GM18508 (cell line): ENCODE results near the gene ARFGAP3.
"Not testable (repeated sequence)": the region's sequence is repeated elsewhere in the genome, so short reads cannot be mapped to it uniquely, and the experiment has no call there.

Experiments used
- ATAC-seq: cut with Tn5 transposase; IDR thresholded peaks from one replicate; pipeline ENCODE4 v1.9.1; 2021; ENCODE audit warnings: moderate number of reproducible peaks; ENCODE audit not compliant: insufficient read depth, unreplicated experiment

ARFGAP3 gene

DNA sequence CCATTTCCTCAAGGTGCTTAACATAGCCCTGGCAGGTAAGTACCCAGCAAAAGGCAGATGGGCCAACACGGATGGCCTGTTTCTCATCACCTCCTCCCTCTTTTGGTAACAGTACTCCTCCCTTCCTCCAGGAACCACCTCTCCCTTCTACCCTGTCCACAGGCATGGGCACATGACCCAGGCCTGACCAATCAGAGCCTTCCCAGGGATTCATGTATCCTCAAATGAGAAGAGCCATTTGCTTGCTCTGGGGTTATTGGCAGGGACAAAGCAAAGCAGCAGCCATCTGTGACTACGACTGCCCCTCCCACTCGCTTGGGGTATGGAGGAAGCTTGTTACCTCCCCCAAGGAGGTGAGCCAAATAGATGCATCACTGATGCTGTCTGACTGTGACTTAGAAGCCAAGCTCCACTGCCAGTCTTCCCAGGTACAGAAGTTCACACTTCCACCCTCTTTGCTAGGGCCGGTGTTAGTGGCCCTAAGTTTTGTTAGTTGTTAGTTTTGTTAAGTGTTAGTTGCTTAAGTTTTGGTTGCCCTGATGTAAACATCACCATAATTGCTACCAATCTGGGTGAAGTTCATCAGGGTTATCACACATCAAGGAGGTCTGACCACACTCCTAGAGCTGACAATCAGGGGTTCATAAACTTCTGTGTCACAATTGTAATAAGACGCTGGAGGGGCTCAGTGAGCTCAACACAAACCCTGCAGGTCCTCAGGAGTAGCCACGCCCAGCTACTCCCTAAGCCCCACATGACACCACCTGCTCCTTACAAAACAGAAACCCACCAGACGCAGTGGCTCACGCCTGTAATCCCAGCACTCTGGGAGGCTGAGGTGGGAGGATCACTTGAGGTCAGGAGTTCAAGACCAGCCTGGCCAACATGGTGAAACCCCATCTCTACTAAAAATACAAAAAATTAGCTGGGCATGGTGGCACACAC lies 57.3 kb downstream of the ARFGAP3 start:
- no peak for ATAC-seq

DNA sequence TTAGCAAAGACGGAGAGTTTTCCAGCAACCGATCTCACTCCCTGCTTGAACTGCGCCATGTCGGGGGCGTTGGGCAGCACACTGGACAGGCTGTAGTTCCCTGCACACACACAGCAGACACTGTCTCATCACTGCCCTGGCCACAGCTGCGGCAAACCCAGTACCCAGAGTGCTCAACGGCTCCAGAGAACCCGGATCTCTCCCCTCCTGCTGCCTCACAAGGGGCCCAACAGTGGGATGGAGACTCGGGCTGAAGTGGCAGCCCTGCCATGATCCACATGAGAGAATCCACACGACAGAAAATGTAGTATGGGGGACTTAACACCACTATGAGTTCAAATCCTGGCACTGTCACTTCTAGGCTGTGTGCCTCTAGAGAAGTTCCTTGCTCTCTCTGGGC lies 58.0 kb downstream of the ARFGAP3 start:
- no peak for ATAC-seq

GRCh38 chr22:42797011-42797410 lies 60.1 kb downstream of the ARFGAP3 start:
- ATAC-seq: no peak

- ATAC-seq: no peak
Observed at GRCh38 chr22:42796081-42796480, 61.0 kb downstream of the ARFGAP3 start.

DNA sequence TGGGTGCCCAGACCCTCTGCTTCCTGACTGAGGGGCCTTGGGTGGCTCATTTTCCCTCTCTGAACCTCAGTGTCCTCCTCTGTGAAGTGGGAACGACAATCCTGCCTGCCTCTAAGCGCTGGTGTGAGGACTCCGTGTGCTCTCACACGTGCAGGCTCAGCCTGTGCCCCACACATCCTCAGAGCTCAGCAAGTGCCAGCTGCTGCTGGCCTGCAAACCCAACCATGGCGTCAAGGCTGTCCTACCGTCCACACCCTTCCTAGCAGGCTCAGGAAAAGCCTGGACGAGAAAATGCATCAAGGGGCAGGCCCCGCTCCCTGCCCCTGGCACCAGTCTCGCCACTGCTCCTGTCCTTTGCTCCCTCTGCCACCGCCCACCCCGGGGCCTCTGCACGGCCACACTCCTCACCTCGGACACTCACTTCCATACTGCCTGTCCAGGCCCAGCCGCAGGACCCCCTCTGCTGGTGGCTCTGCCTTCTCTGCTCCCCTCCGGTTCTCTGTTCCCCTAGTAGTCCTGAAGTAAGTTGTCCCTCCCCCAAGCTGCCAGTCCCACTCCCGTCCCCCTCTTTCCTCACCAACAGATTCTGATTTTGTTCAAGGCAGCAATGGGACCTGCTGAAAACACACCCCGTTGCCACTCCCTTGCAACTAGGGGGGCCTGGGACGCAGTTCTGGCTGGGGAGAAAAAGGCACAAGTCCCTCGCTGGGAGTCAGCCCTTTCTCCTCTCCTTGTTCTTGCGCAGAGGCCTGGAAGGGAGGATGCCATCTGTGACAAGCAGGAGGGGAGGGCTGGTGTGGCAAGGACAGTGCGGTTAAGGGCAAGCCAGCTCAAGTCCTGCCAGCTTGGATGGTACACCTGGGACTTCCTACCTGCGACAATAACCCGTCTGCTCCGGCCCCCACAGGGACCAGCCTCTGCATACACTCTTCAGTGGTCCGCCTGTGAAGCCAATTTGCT lies 62.2 kb downstream of the ARFGAP3 start:
- no peak for ATAC-seq

- ATAC-seq: no peak
Observed at GRCh38 chr22:42793848-42794405, 63.1 kb downstream of the ARFGAP3 start.

DNA sequence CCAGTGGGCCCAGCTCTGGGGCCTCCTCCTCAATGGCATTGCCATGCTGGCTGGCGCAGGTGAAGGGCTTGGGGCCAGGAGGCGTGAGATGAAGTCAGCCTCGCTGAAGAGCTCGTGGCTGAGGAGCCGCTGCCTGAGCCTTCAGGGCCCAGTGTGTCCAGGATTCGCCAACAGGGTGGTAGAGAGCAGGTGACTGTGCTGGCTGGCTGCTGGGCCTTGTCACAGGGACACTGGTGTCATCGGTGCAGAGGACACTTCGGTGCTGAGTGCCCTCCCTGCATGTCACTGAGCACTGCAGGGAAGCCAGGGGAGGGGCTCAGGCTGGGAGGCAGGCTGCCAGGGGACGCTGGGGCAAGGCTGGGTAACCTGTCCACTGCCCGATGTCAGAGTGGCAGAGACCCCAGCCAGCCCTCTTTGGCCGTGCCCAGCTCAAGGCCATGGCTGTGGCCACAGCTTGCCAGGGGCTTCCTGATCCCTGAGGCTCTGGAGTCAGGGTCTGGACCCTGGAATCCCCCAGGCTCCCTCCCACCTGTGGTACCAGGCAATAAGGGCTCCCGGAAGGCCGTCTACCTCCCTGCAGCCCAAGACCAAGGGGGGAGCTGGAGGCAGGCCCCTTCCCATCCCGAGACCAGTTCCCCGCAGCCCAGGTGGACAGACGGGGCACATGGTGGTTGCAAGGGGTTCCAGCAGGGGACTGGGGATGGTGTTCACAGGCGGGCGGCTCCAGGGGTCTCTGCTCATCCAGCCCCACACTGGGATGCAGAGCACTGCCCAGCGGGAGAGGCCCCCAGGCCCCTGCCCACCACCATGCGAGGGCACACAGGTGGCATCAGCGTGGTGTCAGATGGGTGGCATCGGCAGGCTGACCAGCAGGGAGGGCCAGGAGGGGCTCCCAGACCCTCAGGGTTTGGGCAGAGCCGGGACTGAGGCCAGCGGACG lies 63.9 kb downstream of the ARFGAP3 start:
- no peak for ATAC-seq

DNA sequence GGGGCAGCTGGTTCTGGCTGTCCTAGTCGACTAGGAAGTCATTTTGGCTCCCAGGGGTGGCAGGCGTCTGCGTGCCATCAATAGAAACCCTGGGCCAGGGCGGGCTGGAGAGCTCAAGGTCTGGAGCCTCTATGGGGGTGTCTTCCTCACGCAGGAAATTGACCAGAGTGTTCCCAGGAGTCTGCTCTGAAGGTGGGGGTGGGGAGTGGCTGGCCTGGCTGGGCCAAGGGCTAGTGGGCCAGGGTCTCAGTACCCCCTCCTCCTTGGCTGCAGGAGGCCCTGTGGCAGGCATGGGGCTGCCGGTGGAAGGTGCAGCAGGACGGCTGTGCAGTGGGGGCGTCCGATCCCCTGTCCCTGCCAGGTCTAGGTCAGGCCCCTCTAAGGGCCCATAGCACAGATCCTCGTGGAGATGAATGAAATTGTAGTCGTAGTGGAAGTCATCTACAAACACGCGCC lies 64.6 kb downstream of the ARFGAP3 start:
- ATAC-seq: no peak

- ATAC-seq: no peak
Observed at GRCh38 chr22:42791721-42792452, 65.2 kb downstream of the ARFGAP3 start.

GRCh38 chr22:42788466-42788865 lies 68.6 kb downstream of the ARFGAP3 start:
- ATAC-seq: no peak

- no peak for ATAC-seq
Observed at GRCh38 chr22:42788021-42788420, 69.1 kb downstream of the ARFGAP3 start.

GRCh38 chr22:42787357-42787736 lies 69.7 kb downstream of the ARFGAP3 start:
- ATAC-seq: no peak

GRCh38 chr22:42786606-42787356 lies 70.3 kb downstream of the ARFGAP3 start:
- ATAC-seq: no peak

GRCh38 chr22:42785706-42786499 lies 71.2 kb downstream of the ARFGAP3 start:
- ATAC-seq: no peak

- not testable (repeated sequence) for ATAC-seq
Observed at GRCh38 chr22:42782306-42782705, 74.8 kb downstream of the ARFGAP3 start.

DNA sequence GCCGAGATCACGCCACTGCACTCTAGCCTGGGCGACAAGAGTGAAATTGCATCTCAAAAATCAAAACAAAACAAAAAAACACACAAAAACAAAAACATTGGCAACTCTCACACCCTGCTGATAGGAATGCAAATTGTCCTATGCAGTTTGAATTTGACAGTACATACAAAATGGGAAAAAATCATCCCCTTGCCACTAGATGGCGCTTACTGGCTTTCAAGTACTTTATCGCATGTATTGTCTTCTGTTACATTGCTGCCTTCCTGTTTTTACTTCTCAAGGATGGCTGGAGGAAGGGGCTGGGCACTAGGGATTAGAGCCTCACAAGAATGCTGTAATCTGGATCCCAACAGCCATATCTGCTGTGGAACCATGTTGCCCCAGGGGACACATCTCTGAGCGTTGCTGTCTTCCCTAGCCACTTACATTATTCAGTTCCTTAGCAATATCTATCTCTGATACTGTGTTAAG lies 77.0 kb downstream of the ARFGAP3 start:
- ATAC-seq: no peak

DNA sequence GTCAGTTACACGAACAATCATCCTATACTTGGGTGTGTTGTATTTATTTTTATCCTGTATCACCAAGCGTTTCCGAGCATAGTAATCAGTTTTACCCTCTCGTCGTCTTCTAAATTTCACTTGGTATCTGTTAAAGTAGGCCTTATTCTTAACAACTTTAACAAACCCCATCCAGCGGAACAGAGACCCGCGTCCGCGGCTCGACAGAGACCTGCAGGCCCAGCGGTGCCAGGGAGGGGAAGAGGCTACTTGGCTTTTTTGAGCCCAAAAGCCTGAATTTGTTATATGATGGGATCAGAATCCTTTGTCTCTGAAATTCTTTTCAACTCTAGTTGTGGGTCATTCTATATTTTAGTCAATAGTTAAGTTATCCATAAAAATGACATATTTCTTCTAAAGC lies 79.9 kb downstream of the ARFGAP3 start:
- no peak for ATAC-seq
